Muscle layer of colon (tissue), 2 donors: ENCODE data around the gene PLCH1.

Experiments used
- H3K27ac ChIP-seq: one replicate; pipeline ENCODE4 v1.7.0; 2013; ENCODE audit warnings: low read depth, mild to moderate bottlenecking, low read length, moderate library complexity
- H3K27me3 ChIP-seq, 2 donors: one replicate each; pipeline ENCODE4 v1.7.0; 2013; ENCODE audit warnings: low read length in 2 of 2, mild to moderate bottlenecking in 2 of 2; ENCODE audit not compliant: insufficient read depth in 2 of 2, control insufficient read depth in 1 of 2
- H3K36me3 ChIP-seq: one replicate; pipeline ENCODE4 v1.7.0; 2013; ENCODE audit warnings: mild to moderate bottlenecking, low read length; ENCODE audit not compliant: insufficient read depth
- H3K4me1 ChIP-seq: one replicate; pipeline ENCODE4 v1.7.0; 2013; ENCODE audit warnings: mild to moderate bottlenecking, low read length; ENCODE audit not compliant: insufficient read depth
- H3K4me3 ChIP-seq, 2 donors: one replicate each; pipeline ENCODE4 v1.7.0; 2013; ENCODE audit warnings: low read length in 2 of 2, low read depth in 1 of 2, mild to moderate bottlenecking in 1 of 2, moderate library complexity in 1 of 2
- H3K9ac ChIP-seq: one replicate; pipeline ENCODE4 v1.7.0; 2013; ENCODE audit warnings: low read length
- H3K9me3 ChIP-seq: one replicate; pipeline ENCODE4 v1.7.0; 2013; ENCODE audit warnings: mild to moderate bottlenecking, low read length
- donor health status: abdominal sarcoma.
- donor health status: Adenocarcinoma of cecum.

PLCH1 gene

GRCh38 chr3:155491696-155492095 is 253.2 kb downstream of the PLCH1 start:
- no peaks in the 10 kb centered on the region for H3K36me3 ChIP-seq
- H3K9ac ChIP-seq, result no peak overlapping the region
- no peak overlapping the region for H3K4me3 ChIP-seq
- no peaks in the 10 kb centered on the region for H3K27me3 ChIP-seq
- no peaks in the 10 kb centered on the region for H3K9me3 ChIP-seq
- no peaks in the 10 kb centered on the region for H3K4me1 ChIP-seq
- no peak overlapping the region for H3K27ac ChIP-seq

- Histone ChIP-seq H3K9me3 (no peaks in the 10 kb centered on the region), H3K36me3 (no peaks in the 10 kb centered on the region), H3K4me3 (no peak overlapping the region), H3K4me1 (no peaks in the 10 kb centered on the region), H3K9ac (no peak overlapping the region), H3K27ac (no peak overlapping the region), H3K27me3 (no peaks in the 10 kb centered on the region)
Measured at GRCh38 chr3:155488671-155489070, 256.2 kb downstream of the PLCH1 start.

GRCh38 chr3:155485897-155486296 is 259.0 kb downstream of the PLCH1 start:
- H3K4me1 ChIP-seq, result no peaks in the 10 kb centered on the region
- no peaks in the 10 kb centered on the region for H3K27me3 ChIP-seq
- H3K4me3 ChIP-seq, result no peak overlapping the region
- H3K9me3 ChIP-seq, result no peaks in the 10 kb centered on the region
- H3K27ac ChIP-seq, result no peak overlapping the region
- H3K36me3 ChIP-seq, result no peaks in the 10 kb centered on the region
- no peak overlapping the region for H3K9ac ChIP-seq

GRCh38 chr3:155481591-155481990 is 263.3 kb downstream of the PLCH1 start:
- H3K9ac ChIP-seq, result no peak overlapping the region
- no peak overlapping the region for H3K4me3 ChIP-seq
- no peaks in the 10 kb centered on the region for H3K9me3 ChIP-seq
- H3K36me3 ChIP-seq, result no peaks in the 10 kb centered on the region
- H3K27me3 ChIP-seq, result no peaks in the 10 kb centered on the region
- H3K4me1 ChIP-seq, result no peaks in the 10 kb centered on the region
- no peak overlapping the region for H3K27ac ChIP-seq

GRCh38 chr3:155481089-155481488 is 263.8 kb downstream of the PLCH1 start:
- Histone ChIP-seq H3K4me3 (no peak overlapping the region), H3K27me3 (no peaks in the 10 kb centered on the region), H3K27ac (no peak overlapping the region), H3K9me3 (no peaks in the 10 kb centered on the region), H3K4me1 (no peaks in the 10 kb centered on the region), H3K36me3 (no peaks in the 10 kb centered on the region), H3K9ac (no peak overlapping the region)

GRCh38 chr3:155465664-155466063 is 279.2 kb downstream of the PLCH1 start:
- Histone ChIP-seq H3K27ac (no peak overlapping the region), H3K27me3 (no peaks in the 10 kb centered on the region), H3K36me3 (no peaks in the 10 kb centered on the region), H3K4me1 (no peaks in the 10 kb centered on the region), H3K9me3 (no peaks in the 10 kb centered on the region), H3K4me3 (no peak overlapping the region), H3K9ac (no peak overlapping the region)

GRCh38 chr3:155462672-155463071 is 282.2 kb downstream of the PLCH1 start:
- H3K36me3 ChIP-seq, result no peaks in the 10 kb centered on the region
- no peaks in the 10 kb centered on the region for H3K9me3 ChIP-seq
- no peak overlapping the region for H3K9ac ChIP-seq
- H3K27me3 ChIP-seq, result no peaks in the 10 kb centered on the region
- H3K4me3 ChIP-seq, result no peak overlapping the region
- no peak overlapping the region for H3K27ac ChIP-seq
- H3K4me1 ChIP-seq, result no peaks in the 10 kb centered on the region

GRCh38 chr3:155457591-155457990 is 287.3 kb downstream of the PLCH1 start:
- Histone ChIP-seq H3K27ac (no peak overlapping the region), H3K9ac (no peak overlapping the region), H3K4me1 (no peaks in the 10 kb centered on the region), H3K27me3 (no peaks in the 10 kb centered on the region), H3K9me3 (no peaks in the 10 kb centered on the region), H3K36me3 (no peaks in the 10 kb centered on the region), H3K4me3 (no peak overlapping the region)

GRCh38 chr3:155455765-155456164 is 289.1 kb downstream of the PLCH1 start:
- no peak overlapping the region for H3K9ac ChIP-seq
- no peak overlapping the region for H3K4me3 ChIP-seq
- H3K27ac ChIP-seq, result no peak overlapping the region
- H3K36me3 ChIP-seq, result no peaks in the 10 kb centered on the region
- H3K27me3 ChIP-seq, result no peaks in the 10 kb centered on the region
- H3K4me1 ChIP-seq, result no peaks in the 10 kb centered on the region
- no peaks in the 10 kb centered on the region for H3K9me3 ChIP-seq

- no peak overlapping the region for H3K4me3 ChIP-seq
- no peaks in the 10 kb centered on the region for H3K4me1 ChIP-seq
- H3K9ac ChIP-seq, result no peak overlapping the region
- no peak overlapping the region for H3K27ac ChIP-seq
- no peaks in the 10 kb centered on the region for H3K9me3 ChIP-seq
- no peaks in the 10 kb centered on the region for H3K36me3 ChIP-seq
- no peaks in the 10 kb centered on the region for H3K27me3 ChIP-seq
Measured at GRCh38 chr3:155453512-155453911, 291.4 kb downstream of the PLCH1 start.

- no peaks in the 10 kb centered on the region for H3K27me3 ChIP-seq
- no peak overlapping the region for H3K4me3 ChIP-seq
- no peak overlapping the region for H3K27ac ChIP-seq
- H3K4me1 ChIP-seq, result no peaks in the 10 kb centered on the region
- no peak overlapping the region for H3K9ac ChIP-seq
- no peaks in the 10 kb centered on the region for H3K9me3 ChIP-seq
- H3K36me3 ChIP-seq, result no peaks in the 10 kb centered on the region
Measured at GRCh38 chr3:155449613-155450267, 295.1 kb downstream of the PLCH1 start.

- Histone ChIP-seq H3K9me3 (no peaks in the 10 kb centered on the region), H3K9ac (no peak overlapping the region), H3K27me3 (no peaks in the 10 kb centered on the region), H3K4me1 (no peaks in the 10 kb centered on the region), H3K36me3 (no peaks in the 10 kb centered on the region), H3K27ac (no peak overlapping the region), H3K4me3 (no peak overlapping the region)
Measured at GRCh38 chr3:155448531-155448930, 296.3 kb downstream of the PLCH1 start.
